ENCODE data around the gene ROCK1. TPM values are rescaled to one million over a fixed set of nuclear protein-coding genes. Genes with fewer than 3 reads are reported as not detected.

The ROCK1 gene
- total and polyA plus RNA-seq, 12 donors, result 6.8 to 55.5 (median 30.4) TPM

DNA sequence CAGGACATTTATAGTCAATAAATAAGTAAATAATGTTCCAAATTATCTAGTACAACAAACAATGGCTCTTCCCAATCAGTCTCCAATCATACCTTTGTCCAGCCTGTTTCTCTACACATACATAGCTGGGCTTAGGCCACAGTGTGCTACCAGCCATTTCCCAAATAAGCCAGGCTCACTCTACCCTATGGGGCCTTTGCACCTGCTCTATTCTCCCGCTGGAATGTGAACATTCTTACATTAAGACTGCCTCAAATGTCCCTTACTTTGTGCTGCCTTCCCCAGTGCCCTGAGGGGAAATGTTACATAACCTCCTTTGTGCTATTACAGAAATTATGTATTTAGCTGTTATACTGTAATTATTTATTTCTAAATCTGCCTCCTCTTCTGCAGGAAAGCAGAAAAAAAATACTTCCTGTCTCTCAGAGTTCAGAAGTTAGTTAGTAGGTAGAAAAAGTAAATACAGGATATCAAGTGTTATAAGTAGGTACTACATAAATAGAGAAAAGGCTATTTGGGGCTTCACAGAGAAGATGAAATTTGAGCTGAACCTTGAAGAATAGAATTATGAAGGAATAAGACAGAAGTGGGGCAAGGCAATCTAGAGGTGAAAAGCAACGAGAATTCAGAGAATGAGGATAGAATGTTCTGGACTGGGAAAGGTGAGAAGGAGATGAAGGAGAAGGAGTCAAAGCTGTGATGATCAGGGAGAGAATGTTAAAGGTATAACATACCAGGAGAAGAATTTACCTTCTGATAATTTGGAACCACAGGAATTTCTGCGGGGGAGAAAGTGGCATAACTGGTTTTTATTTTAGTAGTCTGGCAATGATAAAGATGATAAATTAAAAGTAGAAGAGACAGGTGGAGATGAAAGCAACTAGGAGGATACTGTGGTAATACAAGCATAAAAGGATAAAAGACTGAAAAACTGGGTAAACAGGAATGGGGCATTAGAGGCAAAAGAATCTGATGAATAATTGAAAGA is 37.0 kb downstream of the ROCK1 start:
- Histone ChIP-seq H3K9me3 (replicated peaks in 1 of 3) (no peaks in the 10 kb centered on the region), H3K4me1 (replicated peaks in 1 of 2) (peaks cover 17 to 58% of the 10 kb centered on the region in 2 donors), H3K36me3 (replicated peaks in 1 of 2) (no peaks in the 10 kb centered on the region), H3K27ac (no peak overlapping the region), H3K27me3 (no peaks in the 10 kb centered on the region), H3K4me3 (no peak overlapping the region)
- 57 to 65% (median 62%) methylated on average over 3 of the region's 3 CpGs for whole genome bisulfite sequencing, 4 donors
- no peak for DNase-seq
- intact Hi-C loops (cut with DNase I), result loop anchor here in 1 of 2 donors (5.0 kb wide), 1 partner anchor 38 kb away; the partner anchor contains the start of gene ROCK1
- TF ChIP-seq POLR2A (IDR thresholded peaks at IDR 0.05), result no peak
- TF ChIP-seq, protein P1, sequence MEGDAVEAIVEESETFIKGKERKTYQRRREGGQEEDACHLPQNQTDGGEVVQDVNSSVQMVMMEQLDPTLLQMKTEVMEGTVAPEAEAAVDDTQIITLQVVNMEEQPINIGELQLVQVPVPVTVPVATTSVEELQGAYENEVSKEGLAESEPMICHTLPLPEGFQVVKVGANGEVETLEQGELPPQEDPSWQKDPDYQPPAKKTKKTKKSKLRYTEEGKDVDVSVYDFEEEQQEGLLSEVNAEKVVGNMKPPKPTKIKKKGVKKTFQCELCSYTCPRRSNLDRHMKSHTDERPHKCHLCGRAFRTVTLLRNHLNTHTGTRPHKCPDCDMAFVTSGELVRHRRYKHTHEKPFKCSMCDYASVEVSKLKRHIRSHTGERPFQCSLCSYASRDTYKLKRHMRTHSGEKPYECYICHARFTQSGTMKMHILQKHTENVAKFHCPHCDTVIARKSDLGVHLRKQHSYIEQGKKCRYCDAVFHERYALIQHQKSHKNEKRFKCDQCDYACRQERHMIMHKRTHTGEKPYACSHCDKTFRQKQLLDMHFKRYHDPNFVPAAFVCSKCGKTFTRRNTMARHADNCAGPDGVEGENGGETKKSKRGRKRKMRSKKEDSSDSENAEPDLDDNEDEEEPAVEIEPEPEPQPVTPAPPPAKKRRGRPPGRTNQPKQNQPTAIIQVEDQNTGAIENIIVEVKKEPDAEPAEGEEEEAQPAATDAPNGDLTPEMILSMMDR (IDR thresholded peaks at IDR 0.05), result no peak

DNA sequence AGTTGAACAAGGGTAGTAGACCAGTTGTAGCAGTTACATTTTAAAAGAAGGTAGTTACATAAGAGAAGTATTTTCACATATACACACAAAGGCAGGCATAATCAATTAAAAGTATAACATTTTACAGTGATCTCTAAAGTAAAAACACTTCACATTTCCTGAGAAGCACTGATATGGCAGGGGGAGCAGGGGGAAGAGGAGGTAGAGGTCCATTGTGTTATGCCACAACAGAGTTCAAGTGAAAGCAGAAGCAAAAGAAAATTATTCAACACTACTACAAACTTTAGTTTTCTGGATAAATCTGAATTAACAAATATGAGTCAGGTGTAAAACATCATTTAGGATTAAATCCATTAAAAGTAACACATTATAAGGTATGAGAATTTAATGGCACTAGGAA is 38.4 kb downstream of the ROCK1 start:
- TF ChIP-seq, protein P1 (IDR thresholded peaks at IDR 0.05), result no peak
- no peak for TF ChIP-seq POLR2A (IDR thresholded peaks at IDR 0.05)
- Histone ChIP-seq H3K36me3 (replicated peaks in 1 of 2) (no peaks in the 10 kb centered on the region), H3K4me3 (no peak overlapping the region), H3K27ac (no peak overlapping the region), H3K4me1 (replicated peaks in 1 of 2) (peaks cover 17 to 50% of the 10 kb centered on the region in 2 donors), H3K27me3 (no peaks in the 10 kb centered on the region), H3K9me3 (replicated peaks in 1 of 3) (peaks cover 0 to 4% (median 0%) of the 10 kb centered on the region in 3 donors)
- intact Hi-C loops (cut with DNase I), result loop anchor here in 1 of 2 donors (5.0 kb wide), 1 partner anchor 39 kb away; the partner anchor contains the start of gene ROCK1
- no peak for DNase-seq

DNA sequence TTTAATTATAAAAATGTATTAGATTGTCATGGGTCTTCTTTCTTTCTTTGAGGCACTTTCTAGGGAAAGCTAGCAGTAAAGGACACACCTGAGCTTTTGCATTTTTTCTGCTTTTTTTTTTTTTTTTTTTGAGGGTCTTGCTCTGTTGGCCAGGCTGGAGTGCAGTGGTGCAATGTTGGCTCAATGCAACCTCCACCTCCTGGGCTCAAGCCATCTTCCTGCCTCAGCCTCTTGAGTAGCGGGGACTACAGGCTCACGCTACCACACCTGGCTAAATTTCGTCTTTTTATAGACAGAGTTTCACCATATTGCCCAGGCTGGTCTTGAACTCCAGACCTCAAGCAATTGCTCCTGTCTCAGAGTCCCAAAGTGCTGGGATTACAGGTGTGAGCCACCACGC is 40.5 kb downstream of the ROCK1 start:
- WGBS, 4 donors, result 82 to 97% (median 86%) methylated on average over 4 of the region's 4 CpGs
- TF ChIP-seq POLR2A (IDR thresholded peaks at IDR 0.05), result no peak
- TF ChIP-seq, protein P1 (IDR thresholded peaks at IDR 0.05), result no peak
- intact Hi-C loops (cut with DNase I), result loop anchor here in 1 of 2 donors (5.0 kb wide), 1 partner anchor 41 kb away; the partner anchor contains the start of gene ROCK1
- DNase-seq, result no peak
- peaks cover 17 to 40% of the 10 kb centered on the region in 2 donors for H3K4me1 ChIP-seq (replicated peaks in 1 of 2)
- no peaks in the 10 kb centered on the region for H3K27me3 ChIP-seq
- H3K27ac ChIP-seq, result no peak overlapping the region
- no peak overlapping the region for H3K4me3 ChIP-seq
- H3K36me3 ChIP-seq (replicated peaks in 1 of 2), result no peaks in the 10 kb centered on the region
- H3K9me3 ChIP-seq (replicated peaks in 1 of 3), result peaks cover 0 to 9% (median 0%) of the 10 kb centered on the region in 3 donors

DNA sequence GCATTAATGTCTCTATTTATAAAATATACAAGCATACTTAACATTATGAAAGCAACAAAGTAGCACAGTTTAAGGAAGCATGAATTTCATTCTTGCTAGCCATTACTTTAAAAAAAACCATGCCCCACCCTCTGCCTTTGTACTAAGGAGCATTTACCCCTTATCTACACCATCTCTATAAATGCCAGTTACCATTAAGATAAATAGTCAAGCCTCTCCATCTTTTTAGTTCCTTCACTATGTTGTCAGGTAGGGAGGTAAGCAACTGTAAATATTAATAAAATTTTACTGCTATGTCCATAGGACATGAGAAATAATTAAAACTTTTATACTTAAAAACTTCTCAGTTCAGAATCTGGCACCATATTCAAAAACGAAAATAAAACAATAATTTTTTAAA is 42.1 kb downstream of the ROCK1 start:
- TF ChIP-seq, protein P1 (IDR thresholded peaks at IDR 0.05), result no peak
- TF ChIP-seq POLR2A (IDR thresholded peaks at IDR 0.05), result no peak
- 89 to 100% (median 95%) methylated on average over 1 of the region's 1 CpG for WGBS, 4 donors
- H3K27me3 ChIP-seq, result no peaks in the 10 kb centered on the region
- no peaks in the 10 kb centered on the region for H3K36me3 ChIP-seq (replicated peaks in 1 of 2)
- H3K4me1 ChIP-seq (replicated peaks in 1 of 2), result peaks cover 6 to 27% of the 10 kb centered on the region in 2 donors
- H3K9me3 ChIP-seq (replicated peaks in 1 of 3), result peaks cover 0 to 9% (median 0%) of the 10 kb centered on the region in 3 donors
- DNase-seq, result no peak
- H3K4me3 ChIP-seq, result no peak overlapping the region
- intact Hi-C loops (cut with DNase I), result loop anchor here in 1 of 2 donors (10.0 kb wide), 1 partner anchor 55 kb away; no protein-coding TSS in a partner anchor
- H3K27ac ChIP-seq, result no peak overlapping the region
